Measurements from ENCODE around the gene DENND6B.

- no peak for TF ChIP-seq POLR2AphosphoS5 (IDR thresholded peaks at IDR 0.05; ENCODE audit: low read depth, low read length)
- no peak for TF ChIP-seq CTCF (IDR thresholded peaks at IDR 0.05 in 2 of 3, conservative IDR thresholded peaks at IDR 0.05 in 1 of 3; ENCODE audit: borderline replicate concordance in 1 of 3, insufficient read depth in 1 of 3, low read depth in 2 of 3, low read length in 2 of 3)
Observed at GRCh38 chr22:50338860-50339462, 12.1 kb upstream of the DENND6B start.
